B cell (primary cell): ENCODE results near the gene KRT72. TPM values are rescaled to one million over a fixed set of nuclear protein-coding genes. Genes with fewer than 3 reads are reported as not detected.

Experiments used
- ATAC-seq: fragments of 200-7000 bp; cut with Tn5 transposase; one replicate; pipeline ENCODE4 v1.10.0; 2021; ENCODE audit warnings: low read depth, mild to moderate bottlenecking, moderate number of reproducible peaks, moderate library complexity
- CTCF ChIA-PET: fragments of 350-600 bp; sonication (Branson Sonifier 250); formaldehyde crosslinking; loops from one replicate; lab custom pipeline; 2021; ENCODE audit warnings: antibody characterized with exemption, inconsistent platforms; lab: Charles Lee
- POLR2A ChIA-PET: fragments of 350-600 bp; sonication (Branson Sonifier 250); formaldehyde crosslinking; loops from one replicate; lab custom pipeline; 2021; ENCODE audit warnings: antibody characterized with exemption; lab: Charles Lee
- DNase-seq: peaks from one replicate; pipeline ENCODE4 v3.0.0; 2013
- H2AFZ ChIP-seq: 2 replicates; pipeline ENCODE4 v1.6.1; 2012; ENCODE audit warnings: mild to moderate bottlenecking, low read depth, low read length; ENCODE audit not compliant: insufficient read depth, poor library complexity, severe bottlenecking
- H3K27ac ChIP-seq, 2 donors: 1 replicate in 1 of 2; 2 replicates in 1 of 2; pipeline ENCODE4 v1.5.1; 2012 to 2013; ENCODE audit warnings: low read length in 2 of 2, mild to moderate bottlenecking in 2 of 2, moderate library complexity in 1 of 2
- H3K27me3 ChIP-seq, 4 experiments: fragments of 200-600 bp in 1 of 4; sonication (generic) in 1 of 4; replicated peaks in 1 of 4; 1 replicate in 2 of 4; 2 replicates in 2 of 4; pipeline versions ENCODE4 v1.6.1 to v1.7.0; 2013 to 2016; ENCODE audit warnings: low read length in 3 of 4, mild to moderate bottlenecking in 2 of 4, mixed read lengths in 1 of 4, moderate library complexity in 1 of 4; ENCODE audit not compliant: insufficient read depth in 4 of 4, control insufficient read depth in 3 of 4; ENCODE audit errors: control extremely low read depth in 1 of 4
- H3K36me3 ChIP-seq, 2 experiments: replicated peaks in 1 of 2; 1 replicate in 1 of 2; 2 replicates in 1 of 2; pipeline versions ENCODE4 v1.6.1 to v1.7.1; 2013; ENCODE audit warnings: low read length in 1 of 2; ENCODE audit not compliant: insufficient read depth in 2 of 2, control insufficient read depth in 1 of 2; ENCODE audit errors: control extremely low read depth in 1 of 2, extremely low read depth in 1 of 2
- H3K4me1 ChIP-seq, 2 donors: fragments of 200-600 bp in 1 of 2; sonication (generic) in 1 of 2; 1 replicate in 1 of 2; 2 replicates in 1 of 2; pipeline versions ENCODE4 v1.5.1 to v1.6.1; 2013 to 2017; ENCODE audit warnings: low read length in 2 of 2; ENCODE audit not compliant: control insufficient read depth in 2 of 2, insufficient read depth in 2 of 2
- H3K4me2 ChIP-seq: replicated peaks from 2 replicates; pipeline ENCODE3; 2012; ENCODE audit warnings: mild to moderate bottlenecking, low read depth, low read length; ENCODE audit not compliant: poor library complexity, severe bottlenecking
- H3K4me3 ChIP-seq, 5 experiments: fragments of 200-600 bp in 1 of 5; sonication (generic) in 1 of 5; 1 replicate in 3 of 5; 2 replicates in 2 of 5; pipeline versions ENCODE4 v1.5.1 to v1.7.0; 2011 to 2016; ENCODE audit warnings: low read length in 4 of 5, mild to moderate bottlenecking in 4 of 5, low read depth in 2 of 5, control low read depth in 1 of 5, moderate library complexity in 1 of 5; ENCODE audit not compliant: insufficient read depth in 1 of 5; ENCODE audit errors: control extremely low read depth in 1 of 5, extremely low read depth in 1 of 5
- H3K79me2 ChIP-seq: fragments of 200-600 bp; sonication (generic); one replicate; pipeline ENCODE4 v1.6.0; 2016; ENCODE audit warnings: low read length; ENCODE audit not compliant: control insufficient read depth, insufficient read depth
- H3K9ac ChIP-seq: fragments of 200-600 bp; sonication (generic); 2 replicates; pipeline ENCODE4 v1.6.1; 2017; ENCODE audit warnings: mild to moderate bottlenecking, low read length, moderate library complexity
- H3K9me3 ChIP-seq, 3 donors: one replicate each; pipeline versions ENCODE4 v1.6.1 to v1.7.1; 2013; ENCODE audit warnings: low read length in 2 of 3; ENCODE audit not compliant: control insufficient read depth in 2 of 3, insufficient read depth in 1 of 3; ENCODE audit errors: control extremely low read depth in 1 of 3
- H4K20me1 ChIP-seq: 2 replicates; pipeline ENCODE4 v1.6.0; 2012; ENCODE audit warnings: mild to moderate bottlenecking, low read length; ENCODE audit not compliant: insufficient read depth, control insufficient read depth, poor library complexity, severe bottlenecking
- H3K27ac Mint-ChIP-seq: one replicate; pipeline ENCODE4 v1.8.0; 2021; ENCODE audit warnings: mixed read lengths
- H3K27me3 Mint-ChIP-seq: one replicate; pipeline ENCODE4 v1.8.0; 2021; ENCODE audit warnings: mixed read lengths
- H3K4me1 Mint-ChIP-seq: one replicate; pipeline ENCODE4 v1.8.0; 2021; ENCODE audit warnings: mixed read lengths
- H3K4me3 Mint-ChIP-seq: one replicate; pipeline ENCODE4 v1.8.0; 2021; ENCODE audit warnings: mixed read lengths
- H3K9me3 Mint-ChIP-seq: one replicate; pipeline ENCODE4 v1.8.0; 2022; ENCODE audit warnings: mixed read lengths; ENCODE audit not compliant: insufficient read depth
- EZH2 ChIP-seq: IDR thresholded peaks from 2 replicates; pipeline ENCODE4 v1.6.1; 2012; ENCODE audit warnings: borderline replicate concordance, low read depth, mild to moderate bottlenecking, moderate library complexity, low read length; ENCODE audit not compliant: insufficient read depth, poor library complexity, severe bottlenecking
- WGBS: methylation state at CpG from one replicate; pipeline ENCODE4 v1.1.5; 2013; ENCODE audit warnings: missing lambda C conversion rate; ENCODE audit not compliant: insufficient coverage; 5-methylcytosine and 5-hydroxymethylcytosine counted together
- intact Hi-C: fragments of 100-400 bp; cut with micrococcal nuclease; formaldehyde crosslinking; loops from one replicate; pipeline ENCODE4 v1.10.0; 2022
- polyA minus RNA-seq: library from RNA; depleted of rRNA, polyadenylated mRNA; stranded (reverse); fragments of >200 nt; gene quantifications from 2 replicates; pipeline ENCODE4 v1.2.3, GENCODE V29; 2012
- polyA plus RNA-seq: library from polyadenylated mRNA; depleted of rRNA; stranded (reverse); fragments of >200 nt; gene quantifications from 2 replicates; pipeline ENCODE4 v1.2.3, GENCODE V29; 2012
- total RNA-seq, 2 donors: library from RNA; stranded (reverse); fragments of 120-200 nt in 1 of 2; gene quantifications; 1 replicate in 1 of 2; 2 replicates in 1 of 2; pipeline versions ENCODE4 v1.2.3 to v1.2.4, GENCODE V29; 2013 to 2022
- TF ChIP-seq, protein P1 (sequence below): fragments of 200-600 bp; IDR thresholded peaks from one replicate; pipeline ENCODE4 v1.8.0; 2022; ENCODE audit warnings: antibody characterized with exemption, mild to moderate bottlenecking

KRT72 gene
- total RNA-seq (not detected in 2 replicates), polyA plus RNA-seq (0.04 and 0.49 TPM in 2 replicates), polyA minus RNA-seq (0.36 TPM in 1 of 2 replicates, not detected in the other)
- 0.07 TPM for total RNA-seq (2013)

GRCh38 chr12:52600941-52601481 lies at the start of gene KRT72:
Gene KRT72, minus strand, starts transcription at chr12:52601463. Its CDS starts 11 bp downstream, at chr12:52601452.
- Mint-ChIP-seq H3K27ac (no peak within 1 kb of the TSS), H3K4me3 (no peak within 1 kb of the TSS), H3K27me3 (peaks cover 43% of the 10 kb centered on the region), H3K9me3 (no peaks in the 10 kb centered on the region), H3K4me1 (no peaks in the 10 kb centered on the region)
- no peak within 1 kb of the TSS for H3K4me2 ChIP-seq
- ATAC-seq (no peak), DNase-seq (no peak)
- H3K36me3 ChIP-seq: no peaks in the 10 kb centered on the region
- WGBS: 42% methylated on average over 48 of the region's 48 CpGs
- H3K9me3 ChIP-seq: no peaks in the 10 kb centered on the region
- H3K27ac ChIP-seq: no peak within 1 kb of the TSS
- no peak within 1 kb of the TSS for H3K4me3 ChIP-seq
- ChIA-PET POLR2A (no interaction called here), CTCF (no interaction called here)
- no peak within 1 kb of the TSS for H2AFZ ChIP-seq
- intact Hi-C loops: no loop called here
- TF ChIP-seq, protein P1, sequence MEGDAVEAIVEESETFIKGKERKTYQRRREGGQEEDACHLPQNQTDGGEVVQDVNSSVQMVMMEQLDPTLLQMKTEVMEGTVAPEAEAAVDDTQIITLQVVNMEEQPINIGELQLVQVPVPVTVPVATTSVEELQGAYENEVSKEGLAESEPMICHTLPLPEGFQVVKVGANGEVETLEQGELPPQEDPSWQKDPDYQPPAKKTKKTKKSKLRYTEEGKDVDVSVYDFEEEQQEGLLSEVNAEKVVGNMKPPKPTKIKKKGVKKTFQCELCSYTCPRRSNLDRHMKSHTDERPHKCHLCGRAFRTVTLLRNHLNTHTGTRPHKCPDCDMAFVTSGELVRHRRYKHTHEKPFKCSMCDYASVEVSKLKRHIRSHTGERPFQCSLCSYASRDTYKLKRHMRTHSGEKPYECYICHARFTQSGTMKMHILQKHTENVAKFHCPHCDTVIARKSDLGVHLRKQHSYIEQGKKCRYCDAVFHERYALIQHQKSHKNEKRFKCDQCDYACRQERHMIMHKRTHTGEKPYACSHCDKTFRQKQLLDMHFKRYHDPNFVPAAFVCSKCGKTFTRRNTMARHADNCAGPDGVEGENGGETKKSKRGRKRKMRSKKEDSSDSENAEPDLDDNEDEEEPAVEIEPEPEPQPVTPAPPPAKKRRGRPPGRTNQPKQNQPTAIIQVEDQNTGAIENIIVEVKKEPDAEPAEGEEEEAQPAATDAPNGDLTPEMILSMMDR: no peak
- no peaks in the 10 kb centered on the region for H3K4me1 ChIP-seq
- no peaks in the 10 kb centered on the region for H4K20me1 ChIP-seq
- peaks cover 0 to 14% (median 6%) of the 10 kb centered on the region in 4 experiments for H3K27me3 ChIP-seq
- H3K9ac ChIP-seq: no peak within 1 kb of the TSS
- no peaks in the 10 kb centered on the region for H3K79me2 ChIP-seq

GRCh38 chr12:52650520-52651081 lies 49.3 kb upstream of the KRT72 start:
- ATAC-seq: no peak
- ChIA-PET POLR2A (no interaction called here), CTCF (no interaction called here)
- H3K4me2 ChIP-seq: no peak overlapping the region
- H3K27me3 Mint-ChIP-seq: peaks cover 3% of the 10 kb centered on the region
- H4K20me1 ChIP-seq: no peaks in the 10 kb centered on the region
- H3K9ac ChIP-seq: no peak overlapping the region
- H3K27ac Mint-ChIP-seq: no peak overlapping the region
- intact Hi-C loops: no loop called here
- peaks cover 0 to 9% (median 3%) of the 10 kb centered on the region in 3 donors for H3K9me3 ChIP-seq
- no peaks in the 10 kb centered on the region for H3K9me3 Mint-ChIP-seq
- peaks cover 0 to 3% (median 0%) of the 10 kb centered on the region in 4 experiments for H3K27me3 ChIP-seq
- H3K36me3 ChIP-seq: no peaks in the 10 kb centered on the region
- no peak overlapping the region for H3K27ac ChIP-seq
- TF ChIP-seq, protein P1: no peak
- no peak for TF ChIP-seq EZH2
- no peak for DNase-seq
- H3K79me2 ChIP-seq: no peaks in the 10 kb centered on the region
- H3K4me3 Mint-ChIP-seq: no peak overlapping the region
- WGBS: 86% methylated on average over 9 of the region's 12 CpGs
- H3K4me1 ChIP-seq: no peaks in the 10 kb centered on the region
- no peaks in the 10 kb centered on the region for H3K4me1 Mint-ChIP-seq
- no peak overlapping the region for H3K4me3 ChIP-seq
- H2AFZ ChIP-seq: no peak overlapping the region
